ENCODE results near the gene MUC5AC. TPM values are rescaled to one million over a fixed set of nuclear protein-coding genes. Genes with fewer than 3 reads are reported as not detected.

The MUC5AC gene, protein sequence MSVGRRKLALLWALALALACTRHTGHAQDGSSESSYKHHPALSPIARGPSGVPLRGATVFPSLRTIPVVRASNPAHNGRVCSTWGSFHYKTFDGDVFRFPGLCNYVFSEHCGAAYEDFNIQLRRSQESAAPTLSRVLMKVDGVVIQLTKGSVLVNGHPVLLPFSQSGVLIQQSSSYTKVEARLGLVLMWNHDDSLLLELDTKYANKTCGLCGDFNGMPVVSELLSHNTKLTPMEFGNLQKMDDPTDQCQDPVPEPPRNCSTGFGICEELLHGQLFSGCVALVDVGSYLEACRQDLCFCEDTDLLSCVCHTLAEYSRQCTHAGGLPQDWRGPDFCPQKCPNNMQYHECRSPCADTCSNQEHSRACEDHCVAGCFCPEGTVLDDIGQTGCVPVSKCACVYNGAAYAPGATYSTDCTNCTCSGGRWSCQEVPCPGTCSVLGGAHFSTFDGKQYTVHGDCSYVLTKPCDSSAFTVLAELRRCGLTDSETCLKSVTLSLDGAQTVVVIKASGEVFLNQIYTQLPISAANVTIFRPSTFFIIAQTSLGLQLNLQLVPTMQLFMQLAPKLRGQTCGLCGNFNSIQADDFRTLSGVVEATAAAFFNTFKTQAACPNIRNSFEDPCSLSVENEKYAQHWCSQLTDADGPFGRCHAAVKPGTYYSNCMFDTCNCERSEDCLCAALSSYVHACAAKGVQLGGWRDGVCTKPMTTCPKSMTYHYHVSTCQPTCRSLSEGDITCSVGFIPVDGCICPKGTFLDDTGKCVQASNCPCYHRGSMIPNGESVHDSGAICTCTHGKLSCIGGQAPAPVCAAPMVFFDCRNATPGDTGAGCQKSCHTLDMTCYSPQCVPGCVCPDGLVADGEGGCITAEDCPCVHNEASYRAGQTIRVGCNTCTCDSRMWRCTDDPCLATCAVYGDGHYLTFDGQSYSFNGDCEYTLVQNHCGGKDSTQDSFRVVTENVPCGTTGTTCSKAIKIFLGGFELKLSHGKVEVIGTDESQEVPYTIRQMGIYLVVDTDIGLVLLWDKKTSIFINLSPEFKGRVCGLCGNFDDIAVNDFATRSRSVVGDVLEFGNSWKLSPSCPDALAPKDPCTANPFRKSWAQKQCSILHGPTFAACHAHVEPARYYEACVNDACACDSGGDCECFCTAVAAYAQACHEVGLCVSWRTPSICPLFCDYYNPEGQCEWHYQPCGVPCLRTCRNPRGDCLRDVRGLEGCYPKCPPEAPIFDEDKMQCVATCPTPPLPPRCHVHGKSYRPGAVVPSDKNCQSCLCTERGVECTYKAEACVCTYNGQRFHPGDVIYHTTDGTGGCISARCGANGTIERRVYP (N-terminal part only)
- polyA plus RNA-seq = 0.37 TPM
- long read RNA-seq, donor 1 = 0 reads
- long read RNA-seq, donor 2 = 0 reads
- long read RNA-seq, donor 3 = 0 reads
- long read RNA-seq, donor 4 = 0 reads
- long read RNA-seq, donor 5 = 0 reads
- long read RNA-seq, donor 6 = 0 reads
- long read RNA-seq, donor 7 = 0 reads
- long read RNA-seq, donor 8 = 0 reads
- long read RNA-seq, donor 9 = 0 reads
- long read RNA-seq, donor 10 = 0 reads
- long read RNA-seq, donor 11 = 0 reads

DNA sequence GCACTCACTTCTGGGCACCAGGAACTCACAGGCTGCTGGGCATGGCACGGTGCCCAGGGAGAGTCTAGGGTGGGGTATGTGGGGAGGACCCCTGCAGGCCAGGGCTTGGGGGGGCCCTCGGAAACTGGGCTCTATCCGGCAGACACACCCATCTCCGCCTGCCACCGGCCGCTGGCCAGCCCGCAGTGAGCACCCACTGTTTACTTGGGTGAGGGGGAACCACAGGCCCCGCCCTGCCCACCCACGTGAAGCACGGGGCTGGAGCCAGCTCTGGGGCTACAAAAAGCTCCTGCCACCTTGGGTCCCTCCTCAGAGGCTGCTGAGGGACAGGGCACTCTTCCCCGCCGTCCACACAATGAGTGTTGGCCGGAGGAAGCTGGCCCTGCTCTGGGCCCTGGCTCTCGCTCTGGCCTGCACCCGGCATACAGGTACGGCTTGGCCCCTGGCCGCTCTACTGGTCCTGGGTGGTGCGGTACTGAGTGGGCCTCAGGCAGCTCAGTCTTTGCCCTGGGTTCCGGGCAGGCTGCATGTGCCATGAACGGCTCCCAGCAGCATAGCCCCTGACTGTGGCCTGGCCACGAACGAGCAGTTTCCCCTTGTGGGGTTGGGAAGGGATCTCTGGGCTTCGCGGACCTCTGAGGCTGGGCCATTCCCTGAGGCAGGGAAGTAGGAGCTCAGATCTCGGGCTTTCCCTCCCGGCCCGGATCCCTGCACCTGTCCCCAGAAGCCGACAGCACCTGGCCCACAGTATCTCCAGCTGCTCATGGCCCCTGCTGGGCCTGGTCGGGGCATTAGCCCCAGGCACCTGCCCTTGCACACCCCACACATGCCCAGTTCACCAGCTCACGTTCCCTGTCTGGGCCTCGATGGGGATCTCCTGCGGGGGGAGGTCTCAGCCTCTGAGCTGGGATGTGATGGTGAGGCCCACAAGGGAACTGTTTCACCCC lies at the start of gene MUC5AC:
MUC5AC (plus strand) TSS at position 309 of the 947 bp plus-strand sequence; CDS start at position 356, 47 bp downstream.
- Histone ChIP-seq H3K9me3 (ENCODE audit: control insufficient read depth, low read depth, low read length) (no peaks in the 10 kb centered on the region), H3K4me1 (ENCODE audit: control insufficient read depth, insufficient read depth, low read length) (no peaks in the 10 kb centered on the region), H3K4me3 (ENCODE audit: low read length) (no peak within 1 kb of the TSS), H3K27me3 (ENCODE audit: control insufficient read depth, insufficient read depth, low read length) (no peaks in the 10 kb centered on the region), H3K27ac (ENCODE audit: low read length) (no peak within 1 kb of the TSS), H3K36me3 (ENCODE audit: control insufficient read depth, insufficient read depth, low read length) (no peaks in the 10 kb centered on the region)
- no peak for DNase-seq
- WGBS (ENCODE audit: insufficient coverage, low lambda C conversion rate) = no CpG with 5 or more reads among the region's 32 CpGs

DNA sequence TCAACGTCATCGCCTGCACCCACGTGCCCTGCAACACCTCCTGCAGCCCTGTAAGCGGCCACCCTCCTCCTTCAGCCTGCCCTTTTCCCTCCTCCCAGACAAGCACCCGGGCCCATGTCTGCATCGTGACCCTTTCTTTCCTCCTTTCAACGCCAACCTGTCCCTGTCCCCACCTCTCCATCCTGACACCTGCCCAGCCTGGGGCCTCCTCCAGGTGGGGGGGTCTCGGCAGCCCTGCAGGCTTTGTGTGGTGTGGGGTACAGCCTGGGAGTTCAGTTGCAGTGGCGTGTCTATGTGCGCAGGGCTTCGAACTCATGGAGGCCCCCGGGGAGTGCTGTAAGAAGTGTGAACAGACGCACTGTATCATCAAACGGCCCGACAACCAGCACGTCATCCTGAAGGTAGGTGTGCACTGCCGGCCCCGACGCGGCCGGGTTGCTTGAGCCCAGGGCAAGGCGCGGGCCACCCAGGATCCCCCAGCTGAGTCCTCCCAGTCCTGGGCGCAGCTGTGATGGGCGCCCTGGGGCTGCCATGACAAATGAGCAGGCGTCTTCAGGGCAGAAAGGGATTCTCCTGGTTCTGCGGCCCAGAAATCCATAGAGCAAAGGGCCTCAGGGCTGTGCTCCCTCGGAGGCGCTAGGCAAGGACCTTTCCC lies 49.4 kb upstream of the MUC5AC start:
- DNase-seq = no peak
- H3K36me3 ChIP-seq (ENCODE audit: control insufficient read depth, insufficient read depth, low read length) = no peaks in the 10 kb centered on the region
- no peak overlapping the region for H3K27ac ChIP-seq (ENCODE audit: low read length)
- no peaks in the 10 kb centered on the region for H3K9me3 ChIP-seq (ENCODE audit: control insufficient read depth, low read depth, low read length)
- no peaks in the 10 kb centered on the region for H3K4me1 ChIP-seq (ENCODE audit: control insufficient read depth, insufficient read depth, low read length)
- no peak overlapping the region for H3K4me3 ChIP-seq (ENCODE audit: low read length)
- 73% methylated on average over 3 of the region's 29 CpGs for WGBS (ENCODE audit: insufficient coverage, low lambda C conversion rate)
- no peaks in the 10 kb centered on the region for H3K27me3 ChIP-seq (ENCODE audit: control insufficient read depth, insufficient read depth, low read length)

DNA sequence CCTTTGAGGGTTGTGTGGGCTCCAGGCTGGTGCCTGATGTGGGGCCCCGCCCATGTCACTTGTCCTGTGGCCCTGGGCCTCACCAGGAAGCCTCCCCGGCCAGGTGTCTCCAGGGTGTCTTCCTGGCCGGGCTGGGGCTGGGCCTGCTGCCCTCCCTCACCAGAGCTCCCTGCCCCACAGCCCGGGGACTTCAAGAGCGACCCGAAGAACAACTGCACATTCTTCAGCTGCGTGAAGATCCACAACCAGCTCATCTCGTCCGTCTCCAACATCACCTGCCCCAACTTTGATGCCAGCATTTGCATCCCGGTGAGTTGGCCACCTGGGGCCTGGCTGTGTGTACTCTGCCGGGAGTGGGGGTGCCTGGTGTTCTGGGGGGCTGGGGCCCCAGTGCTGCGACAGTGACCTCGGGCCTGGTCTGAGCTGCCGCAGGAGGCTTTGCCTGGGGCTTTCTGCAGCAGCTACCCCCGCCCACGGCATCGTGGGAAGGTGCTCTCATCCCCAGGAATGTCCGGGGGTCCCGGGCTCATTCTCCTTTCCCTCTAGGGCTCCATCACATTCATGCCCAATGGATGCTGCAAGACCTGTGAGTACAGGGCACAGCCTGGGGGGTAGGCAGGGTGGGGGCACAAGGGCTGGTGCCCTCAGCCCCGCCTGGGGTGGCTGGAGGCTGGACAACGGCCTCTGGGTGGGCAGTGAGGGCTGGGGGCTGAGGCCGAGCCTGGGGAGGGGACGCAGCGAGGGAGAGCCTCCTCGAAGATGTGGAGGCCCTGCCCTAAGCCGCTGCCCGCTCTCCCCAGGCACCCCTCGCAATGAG lies 48.4 kb upstream of the MUC5AC start:
- Histone ChIP-seq H3K4me1 (ENCODE audit: control insufficient read depth, insufficient read depth, low read length) (no peaks in the 10 kb centered on the region), H3K27ac (ENCODE audit: low read length) (no peak overlapping the region), H3K4me3 (ENCODE audit: low read length) (no peak overlapping the region), H3K9me3 (ENCODE audit: control insufficient read depth, low read depth, low read length) (no peaks in the 10 kb centered on the region), H3K36me3 (ENCODE audit: control insufficient read depth, insufficient read depth, low read length) (no peaks in the 10 kb centered on the region), H3K27me3 (ENCODE audit: control insufficient read depth, insufficient read depth, low read length) (no peaks in the 10 kb centered on the region)
- DNase-seq = no peak
- WGBS (ENCODE audit: insufficient coverage, low lambda C conversion rate) = no CpG with 5 or more reads among the region's 28 CpGs

DNA sequence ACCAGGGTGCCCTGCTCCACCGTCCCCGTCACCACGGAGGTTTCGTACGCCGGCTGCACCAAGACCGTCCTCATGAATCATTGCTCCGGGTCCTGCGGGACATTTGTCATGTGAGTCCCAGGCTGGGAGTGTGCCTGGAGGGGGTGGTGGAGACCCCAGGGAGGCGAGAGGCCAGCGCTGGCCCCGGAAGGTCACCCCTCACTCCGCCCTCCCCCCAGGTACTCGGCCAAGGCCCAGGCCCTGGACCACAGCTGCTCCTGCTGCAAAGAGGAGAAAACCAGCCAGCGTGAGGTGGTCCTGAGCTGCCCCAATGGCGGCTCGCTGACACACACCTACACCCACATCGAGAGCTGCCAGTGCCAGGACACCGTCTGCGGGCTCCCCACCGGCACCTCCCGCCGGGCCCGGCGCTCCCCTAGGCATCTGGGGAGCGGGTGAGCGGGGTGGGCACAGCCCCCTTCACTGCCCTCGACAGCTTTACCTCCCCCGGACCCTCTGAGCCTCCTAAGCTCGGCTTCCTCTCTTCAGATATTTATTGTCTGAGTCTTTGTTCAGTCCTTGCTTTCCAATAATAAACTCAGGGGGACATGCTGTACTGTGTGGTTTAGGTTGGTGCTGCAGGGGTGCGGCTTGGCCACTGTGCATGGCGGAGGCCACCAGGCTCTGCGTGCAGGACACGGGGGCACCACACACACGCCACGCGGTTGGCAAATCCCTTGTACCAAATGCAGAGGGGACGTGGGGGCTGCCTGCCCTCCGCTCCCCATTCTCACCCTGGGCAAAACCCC lies 47.6 kb upstream of the MUC5AC start:
- no peak for DNase-seq
- no CpG with 5 or more reads among the region's 39 CpGs for WGBS (ENCODE audit: insufficient coverage, low lambda C conversion rate)
- no peaks in the 10 kb centered on the region for H3K27me3 ChIP-seq (ENCODE audit: control insufficient read depth, insufficient read depth, low read length)
- H3K9me3 ChIP-seq (ENCODE audit: control insufficient read depth, low read depth, low read length) = no peaks in the 10 kb centered on the region
- no peak overlapping the region for H3K4me3 ChIP-seq (ENCODE audit: low read length)
- no peak overlapping the region for H3K27ac ChIP-seq (ENCODE audit: low read length)
- no peaks in the 10 kb centered on the region for H3K4me1 ChIP-seq (ENCODE audit: control insufficient read depth, insufficient read depth, low read length)
- H3K36me3 ChIP-seq (ENCODE audit: control insufficient read depth, insufficient read depth, low read length) = no peaks in the 10 kb centered on the region

DNA sequence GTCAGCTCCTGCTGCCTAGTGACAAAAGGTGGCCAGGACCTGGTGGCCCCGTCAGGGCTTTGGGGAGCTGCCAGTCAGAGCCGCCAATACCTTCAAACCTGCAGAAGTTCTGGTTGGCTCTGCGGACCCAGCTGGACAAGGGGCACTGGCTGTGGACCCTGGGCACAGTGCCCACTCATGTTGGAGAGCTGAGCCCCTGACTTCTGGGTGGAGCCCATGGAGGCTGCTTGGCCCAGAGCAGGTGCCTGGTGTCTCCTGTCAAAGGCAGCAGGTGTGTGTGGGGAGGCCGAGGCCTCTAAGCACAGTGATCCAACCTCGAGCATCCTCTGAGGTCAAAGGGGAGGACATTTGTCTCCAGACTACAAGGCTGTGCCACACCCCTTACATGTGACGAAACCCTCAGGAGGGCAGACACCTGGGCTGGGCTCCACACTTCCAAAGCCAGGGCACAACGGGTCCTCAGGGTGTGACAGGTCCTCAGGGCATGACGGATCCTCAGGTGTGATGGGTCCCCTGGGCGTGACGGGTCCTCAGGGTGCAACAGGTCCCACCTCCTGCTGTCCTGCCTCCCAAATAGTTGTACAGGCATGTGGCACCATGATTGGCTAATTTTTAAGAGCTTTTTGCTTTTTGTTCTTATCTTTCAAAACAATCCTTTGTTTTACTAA lies 46.1 kb upstream of the MUC5AC start:
- DNase-seq = no peak
- no peak overlapping the region for H3K4me3 ChIP-seq (ENCODE audit: low read length)
- no peaks in the 10 kb centered on the region for H3K9me3 ChIP-seq (ENCODE audit: control insufficient read depth, low read depth, low read length)
- H3K36me3 ChIP-seq (ENCODE audit: control insufficient read depth, insufficient read depth, low read length) = no peaks in the 10 kb centered on the region
- H3K4me1 ChIP-seq (ENCODE audit: control insufficient read depth, insufficient read depth, low read length) = no peaks in the 10 kb centered on the region
- 50% methylated on average over 2 of the region's 10 CpGs for WGBS (ENCODE audit: insufficient coverage, low lambda C conversion rate)
- no peak overlapping the region for H3K27ac ChIP-seq (ENCODE audit: low read length)
- H3K27me3 ChIP-seq (ENCODE audit: control insufficient read depth, insufficient read depth, low read length) = no peaks in the 10 kb centered on the region

DNA sequence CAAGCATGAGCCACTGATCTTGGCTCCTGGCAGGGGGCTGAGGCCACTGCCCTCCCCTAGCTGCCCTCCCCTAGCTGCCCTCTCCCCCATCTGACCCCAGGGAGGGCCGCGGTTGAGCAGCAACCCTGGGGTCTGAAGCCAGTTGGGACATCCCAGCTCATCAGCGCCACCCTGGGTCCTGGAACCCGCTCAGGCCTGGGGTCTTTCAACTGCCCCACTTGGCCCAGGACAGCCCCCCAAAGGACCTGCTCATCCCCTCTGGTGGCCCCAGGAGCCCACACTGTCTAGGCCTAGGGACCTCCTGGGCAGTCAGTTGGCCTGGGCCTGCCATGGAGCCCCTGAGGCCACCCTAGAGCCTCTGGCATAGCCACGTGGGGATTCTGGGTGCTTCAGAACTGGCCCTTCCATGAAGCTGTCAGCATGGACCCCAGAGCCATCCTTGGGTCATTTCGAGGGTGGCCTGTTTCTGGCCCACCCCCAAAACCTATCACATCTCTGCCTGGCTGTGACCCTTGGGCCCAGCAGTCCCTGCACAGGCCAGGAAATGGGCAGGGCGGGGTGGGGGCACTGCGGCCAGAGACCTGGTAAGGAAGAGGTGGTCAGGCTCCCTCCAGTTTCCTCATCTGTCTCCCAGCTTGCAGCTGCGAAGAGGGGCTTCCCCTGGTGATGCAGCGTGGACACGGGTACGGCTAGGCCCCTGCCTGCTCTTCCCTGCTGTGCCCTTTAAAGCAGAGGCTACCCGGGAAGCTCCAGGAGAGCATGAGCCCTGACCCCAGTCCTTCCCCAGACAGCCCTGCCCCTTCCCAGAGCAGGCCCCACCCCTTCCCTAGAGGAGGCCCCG lies 45.2 kb upstream of the MUC5AC start:
- Histone ChIP-seq H3K36me3 (ENCODE audit: control insufficient read depth, insufficient read depth, low read length) (no peaks in the 10 kb centered on the region), H3K4me1 (ENCODE audit: control insufficient read depth, insufficient read depth, low read length) (no peaks in the 10 kb centered on the region), H3K27me3 (ENCODE audit: control insufficient read depth, insufficient read depth, low read length) (no peaks in the 10 kb centered on the region), H3K9me3 (ENCODE audit: control insufficient read depth, low read depth, low read length) (no peaks in the 10 kb centered on the region), H3K4me3 (ENCODE audit: low read length) (no peak overlapping the region), H3K27ac (ENCODE audit: low read length) (no peak overlapping the region)
- no CpG with 5 or more reads among the region's 14 CpGs for WGBS (ENCODE audit: insufficient coverage, low lambda C conversion rate)
- DNase-seq = no peak

DNA sequence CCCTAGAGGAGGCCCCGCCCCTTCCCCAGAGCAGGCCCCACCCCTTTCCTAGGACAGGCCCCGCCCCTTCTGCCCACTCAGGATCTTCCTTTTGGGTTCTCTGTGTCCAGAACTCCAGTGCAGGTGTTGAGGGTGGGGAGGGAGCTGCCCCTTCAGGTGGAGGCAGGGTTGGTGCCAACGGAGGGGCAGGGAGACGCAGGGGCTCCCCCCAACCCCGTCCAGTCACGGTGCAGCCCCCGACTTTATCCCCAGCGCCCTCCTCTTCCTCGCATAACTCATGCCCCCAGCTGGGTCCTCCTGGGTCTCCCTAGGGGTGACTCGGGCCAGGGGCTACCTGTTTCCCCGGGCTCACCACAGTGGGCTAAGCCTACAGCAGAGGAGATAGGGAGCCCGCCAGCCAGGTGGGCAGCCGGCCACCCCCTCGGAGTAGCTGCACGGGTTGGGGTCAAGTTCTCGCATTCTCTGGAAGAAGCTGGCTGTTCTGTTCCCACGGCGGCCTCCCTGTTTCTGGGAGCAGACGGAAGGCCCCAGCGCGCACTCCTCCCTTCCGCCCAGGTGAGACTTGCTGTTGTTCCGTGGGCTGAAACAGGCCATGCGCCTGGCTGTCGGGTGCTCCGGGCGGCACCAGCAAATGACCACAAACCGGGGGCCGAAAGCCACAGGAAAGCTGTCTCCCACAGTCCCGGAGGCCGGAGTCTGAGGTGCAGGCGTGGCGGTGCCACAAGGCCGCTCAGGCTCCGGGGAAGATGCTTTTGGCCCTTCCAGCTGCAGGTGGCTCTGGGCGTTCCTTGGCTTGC lies 44.1 kb upstream of the MUC5AC start:
- H3K9me3 ChIP-seq (ENCODE audit: control insufficient read depth, low read depth, low read length) = no peaks in the 10 kb centered on the region
- no peak overlapping the region for H3K27ac ChIP-seq (ENCODE audit: low read length)
- no peaks in the 10 kb centered on the region for H3K27me3 ChIP-seq (ENCODE audit: control insufficient read depth, insufficient read depth, low read length)
- H3K36me3 ChIP-seq (ENCODE audit: control insufficient read depth, insufficient read depth, low read length) = no peaks in the 10 kb centered on the region
- DNase-seq = no peak
- no peaks in the 10 kb centered on the region for H3K4me1 ChIP-seq (ENCODE audit: control insufficient read depth, insufficient read depth, low read length)
- WGBS (ENCODE audit: insufficient coverage, low lambda C conversion rate) = no CpG with 5 or more reads among the region's 36 CpGs
- H3K4me3 ChIP-seq (ENCODE audit: low read length) = no peak overlapping the region

All from large intestine (tissue), 12 donors.